Esophagus muscularis mucosa (tissue), 4 donors: ENCODE data around the gene SPHK1.

Experiments used
- EP300 ChIP-seq: sonication (generic); formaldehyde crosslinking; IDR thresholded peaks from one replicate; pipeline ENCODE4 v1.6.1; 2017; ENCODE audit warnings: antibody characterized with exemption
- POLR2A ChIP-seq: fragments of 450-650 bp; IDR thresholded peaks from one replicate; pipeline ENCODE4 v1.6.1; 2017; ENCODE audit warnings: antibody characterized with exemption, moderate library complexity, mild to moderate bottlenecking, low read depth
- POLR2AphosphoS5 ChIP-seq, 2 donors: sonication (generic); formaldehyde crosslinking; IDR thresholded peaks; one replicate each; pipeline ENCODE4 v1.6.1; 2017; ENCODE audit warnings: antibody characterized with exemption in 2 of 2
- TF ChIP-seq, protein P1 (sequence below), 3 experiments: fragments of 200-600 bp in 2 of 3; fragments of 450-650 bp in 1 of 3; sonication (generic) in 2 of 3; IDR thresholded peaks; one replicate each; pipeline ENCODE4 v1.5.1; 2017 to 2019; ENCODE audit warnings: antibody characterized with exemption in 3 of 3, mild to moderate bottlenecking in 2 of 3, moderate library complexity in 1 of 3

DNA sequence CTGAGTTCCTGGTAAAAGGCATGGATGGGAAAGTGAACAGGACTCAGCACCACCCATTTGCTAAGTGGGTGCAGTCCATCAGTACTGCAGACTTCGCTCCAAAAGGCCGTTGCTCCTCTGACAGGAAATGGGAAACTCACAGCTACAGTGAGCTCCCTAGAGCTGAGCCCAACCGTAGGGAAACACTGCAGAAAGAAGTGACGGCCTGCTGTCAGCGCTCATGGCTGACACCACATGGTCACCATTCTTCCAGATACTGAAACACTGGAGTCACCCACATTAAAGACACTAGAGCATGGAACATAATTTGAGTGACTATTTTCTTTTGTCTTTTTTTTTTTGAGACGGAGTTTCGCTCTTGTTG lies 36.6 kb downstream of the SPHK1 start:
- TF ChIP-seq, protein P1, sequence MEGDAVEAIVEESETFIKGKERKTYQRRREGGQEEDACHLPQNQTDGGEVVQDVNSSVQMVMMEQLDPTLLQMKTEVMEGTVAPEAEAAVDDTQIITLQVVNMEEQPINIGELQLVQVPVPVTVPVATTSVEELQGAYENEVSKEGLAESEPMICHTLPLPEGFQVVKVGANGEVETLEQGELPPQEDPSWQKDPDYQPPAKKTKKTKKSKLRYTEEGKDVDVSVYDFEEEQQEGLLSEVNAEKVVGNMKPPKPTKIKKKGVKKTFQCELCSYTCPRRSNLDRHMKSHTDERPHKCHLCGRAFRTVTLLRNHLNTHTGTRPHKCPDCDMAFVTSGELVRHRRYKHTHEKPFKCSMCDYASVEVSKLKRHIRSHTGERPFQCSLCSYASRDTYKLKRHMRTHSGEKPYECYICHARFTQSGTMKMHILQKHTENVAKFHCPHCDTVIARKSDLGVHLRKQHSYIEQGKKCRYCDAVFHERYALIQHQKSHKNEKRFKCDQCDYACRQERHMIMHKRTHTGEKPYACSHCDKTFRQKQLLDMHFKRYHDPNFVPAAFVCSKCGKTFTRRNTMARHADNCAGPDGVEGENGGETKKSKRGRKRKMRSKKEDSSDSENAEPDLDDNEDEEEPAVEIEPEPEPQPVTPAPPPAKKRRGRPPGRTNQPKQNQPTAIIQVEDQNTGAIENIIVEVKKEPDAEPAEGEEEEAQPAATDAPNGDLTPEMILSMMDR (IDR thresholded peaks at IDR 0.05), result no peak
- no peak for TF ChIP-seq POLR2AphosphoS5 (IDR thresholded peaks at IDR 0.05)
- no peak for TF ChIP-seq EP300
- no peak for TF ChIP-seq POLR2A
